Ammon's horn (tissue), 1 donor: ENCODE data around the gene TRAPPC14.

Experiments used
- DNase-seq: peaks from one replicate; pipeline ENCODE4 v3.0.0-alpha.2; 2016; ENCODE audit warnings: low spot score

TRAPPC14 gene

DNA sequence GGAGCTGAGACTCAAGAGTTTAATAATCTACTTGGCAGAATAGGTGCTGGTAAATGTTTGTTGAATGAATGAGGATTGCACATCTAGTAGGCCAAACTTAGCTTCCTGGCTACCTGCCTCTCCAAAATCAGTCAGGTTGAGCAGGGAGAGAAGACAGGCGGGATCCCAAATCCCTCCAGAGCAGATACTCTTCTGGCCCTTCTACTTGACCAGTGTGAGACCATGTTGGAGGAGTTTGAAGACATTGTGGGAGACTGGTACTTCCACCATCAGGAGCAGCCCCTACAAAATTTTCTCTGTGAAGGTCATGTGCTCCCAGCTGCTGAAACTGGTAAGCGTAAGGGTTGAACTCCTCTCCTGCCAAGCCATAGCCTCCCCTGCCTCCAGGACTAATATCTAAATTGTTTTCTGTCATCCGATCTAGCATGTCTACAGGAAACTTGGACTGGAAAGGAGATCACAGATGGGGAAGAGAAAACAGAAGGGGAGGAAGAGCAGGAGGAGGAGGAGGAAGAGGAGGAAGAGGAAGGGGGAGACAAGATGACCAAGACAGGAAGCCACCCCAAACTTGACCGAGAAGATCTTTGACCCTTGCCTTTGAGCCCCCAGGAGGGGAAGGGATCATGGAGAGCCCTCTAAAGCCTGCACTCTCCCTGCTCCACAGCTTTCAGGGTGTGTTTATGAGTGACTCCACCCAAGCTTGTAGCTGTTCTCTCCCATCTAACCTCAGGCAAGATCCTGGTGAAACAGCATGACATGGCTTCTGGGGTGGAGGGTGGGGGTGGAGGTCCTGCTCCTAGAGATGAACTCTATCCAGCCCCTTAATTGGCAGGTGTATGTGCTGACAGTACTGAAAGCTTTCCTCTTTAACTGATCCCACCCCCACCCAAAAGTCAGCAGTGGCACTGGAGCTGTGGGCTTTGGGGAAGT lies 34.0 kb downstream of the TRAPPC14 start:
- DNase-seq = no peak

DNA sequence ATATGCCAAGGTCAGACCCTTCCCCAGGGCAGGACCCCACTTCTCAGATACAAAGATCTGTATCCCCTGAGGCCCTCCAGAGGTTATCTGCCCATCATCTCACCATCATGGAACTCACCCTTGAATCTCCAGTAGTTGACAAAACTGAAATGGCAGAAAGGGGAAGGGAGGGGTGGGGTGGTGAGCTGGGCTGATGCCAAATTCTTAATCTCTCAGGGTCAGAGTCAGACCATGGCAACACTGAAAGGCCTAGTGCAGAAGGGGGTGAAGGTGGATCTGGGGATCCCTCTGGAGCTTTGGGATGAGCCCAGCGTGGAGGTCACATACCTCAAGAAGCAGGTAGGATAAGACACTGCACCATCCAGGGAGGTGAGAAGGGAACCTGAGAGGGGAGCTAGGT lies 36.0 kb downstream of the TRAPPC14 start:
- no peak for DNase-seq

DNA sequence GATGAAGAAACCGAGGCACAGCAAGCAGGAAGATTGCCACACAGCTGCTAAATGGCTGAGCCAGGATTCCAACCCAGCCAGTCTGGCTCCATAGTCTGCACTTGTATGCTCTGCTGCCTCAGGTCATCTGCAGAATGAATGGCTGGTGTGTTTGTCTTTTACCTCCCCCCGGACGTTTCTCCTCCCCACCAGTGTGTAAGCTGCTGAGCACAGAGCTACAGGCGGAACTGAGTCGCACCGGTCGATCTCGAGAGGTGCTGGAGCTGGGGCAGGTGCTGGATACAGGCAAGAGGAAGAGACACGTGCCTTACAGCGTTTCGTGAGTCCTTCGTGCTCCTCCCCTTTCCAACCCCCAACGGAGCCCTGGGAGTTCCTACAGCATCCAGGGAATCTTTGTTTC lies 36.5 kb downstream of the TRAPPC14 start:
- DNase-seq = no peak

GRCh38 chr7:100120733-100121036 lies 37.8 kb downstream of the TRAPPC14 start:
- no peak for DNase-seq

DNA sequence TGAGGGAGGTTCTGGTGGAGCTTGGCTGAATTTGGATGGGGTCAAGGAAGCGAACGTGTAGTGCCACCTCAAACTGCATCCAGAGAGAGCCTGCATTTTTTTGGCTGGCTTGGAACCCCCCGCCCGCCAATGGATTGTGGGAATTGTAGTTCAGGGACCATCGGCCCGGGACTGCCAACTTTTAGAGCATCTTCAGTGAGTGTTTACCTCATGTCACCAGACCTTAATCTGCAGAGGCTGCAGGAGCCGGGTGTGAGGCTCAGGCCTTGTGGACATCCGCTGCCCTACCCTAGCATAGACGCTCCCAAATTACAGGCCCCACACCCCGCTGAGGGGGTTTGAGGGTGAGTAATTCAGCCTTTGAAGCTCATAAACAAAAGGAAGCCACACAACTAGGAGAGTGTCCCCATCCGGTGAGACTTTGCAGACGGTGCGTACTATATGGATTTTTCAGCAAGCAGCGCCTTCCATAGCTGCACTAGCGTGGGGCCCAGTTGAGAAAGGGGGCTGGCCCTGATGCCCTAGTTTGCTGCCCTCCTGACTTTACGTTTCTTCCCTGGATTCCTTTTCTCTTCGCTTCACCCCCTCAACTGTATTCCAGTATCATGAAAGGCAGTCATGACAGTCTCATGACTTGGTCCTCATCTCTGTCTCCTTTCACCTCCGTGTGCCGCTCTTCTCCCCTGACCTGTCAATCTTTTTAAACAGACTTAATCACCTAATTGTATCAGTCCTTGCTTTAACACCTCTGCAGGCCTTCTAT lies 38.4 kb downstream of the TRAPPC14 start:
- peak; percentile 82 for DNase-seq

- DNase-seq = peak; percentile 98
These were observed 39.2 kb downstream of the TRAPPC14 start, which contains the start of the genes CNPY4 and TAF6 for GRCh38 chr7:100119072-100119969. TSS of gene CNPY4 (plus strand) at chr7:100119634. CDS start at chr7:100119745, 111 bp downstream. TSS of gene TAF6 (minus strand) at chr7:100119358. CDS start at chr7:100114209, 5,149 bp downstream.

DNA sequence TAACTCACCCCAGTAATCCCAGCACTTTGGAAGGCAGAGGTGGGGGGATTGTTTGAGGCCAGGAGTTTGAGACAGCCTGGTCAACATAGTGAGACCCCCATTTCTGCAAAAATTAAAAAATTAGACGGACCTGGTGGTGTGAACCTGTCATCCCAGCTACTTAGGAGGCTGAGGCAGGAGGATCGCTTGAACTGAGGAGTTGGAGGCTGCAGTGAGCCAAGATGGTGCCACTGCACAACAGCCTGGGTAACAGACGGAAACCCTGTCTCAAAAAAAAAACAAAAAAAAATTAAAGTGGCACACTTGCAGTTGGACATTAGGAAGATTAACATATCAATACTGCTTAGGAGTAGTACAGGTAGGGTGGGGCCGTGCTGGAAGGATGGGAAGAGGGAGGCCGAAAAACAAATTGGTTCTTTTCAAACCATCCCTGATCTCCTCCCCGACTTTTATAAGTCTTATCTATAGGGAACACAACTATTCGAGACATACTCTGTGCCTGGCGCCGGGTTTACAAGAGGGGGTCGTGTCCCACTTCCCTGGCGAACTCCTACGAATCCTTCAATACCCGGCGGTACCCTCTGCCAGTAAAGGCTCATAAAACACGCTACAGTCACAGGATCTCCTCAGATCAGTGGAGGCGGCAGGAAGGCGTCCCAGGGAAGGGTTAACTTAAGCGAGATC lies 40.0 kb downstream of the TRAPPC14 start:
- DNase-seq = no peak

GRCh38 chr7:100115026-100115425 lies 43.5 kb downstream of the TRAPPC14 start:
- no peak for DNase-seq

GRCh38 chr7:100111914-100112313 lies 46.6 kb downstream of the TRAPPC14 start:
- DNase-seq = no peak

DNA sequence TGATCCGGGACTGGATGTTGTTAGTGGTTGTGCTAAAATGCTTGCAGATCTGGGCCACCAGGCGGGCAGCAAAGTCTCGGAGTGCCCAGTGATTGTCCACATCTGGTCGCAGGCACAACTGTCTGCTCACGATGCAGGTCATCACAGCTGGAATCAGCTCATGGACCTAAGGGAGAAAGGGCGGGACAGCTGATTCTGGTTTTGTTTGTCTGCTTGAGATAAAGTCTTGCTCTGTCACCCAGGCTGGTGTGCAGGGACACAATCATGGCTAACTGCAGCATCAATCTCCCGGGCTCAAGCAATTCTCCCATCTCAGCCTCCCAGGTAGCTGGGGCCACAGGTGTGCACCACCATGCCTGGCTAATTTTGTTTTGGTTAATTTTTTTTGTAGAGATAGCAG lies 47.4 kb downstream of the TRAPPC14 start:
- DNase-seq = no peak

GRCh38 chr7:100109521-100110163 lies 48.9 kb downstream of the TRAPPC14 start:
- no peak for DNase-seq

- DNase-seq = no peak
These were observed 50.6 kb downstream of the TRAPPC14 start for GRCh38 chr7:100107890-100108289.

- no peak for DNase-seq
These were observed 51.3 kb downstream of the TRAPPC14 start for GRCh38 chr7:100107125-100107737.

DNA sequence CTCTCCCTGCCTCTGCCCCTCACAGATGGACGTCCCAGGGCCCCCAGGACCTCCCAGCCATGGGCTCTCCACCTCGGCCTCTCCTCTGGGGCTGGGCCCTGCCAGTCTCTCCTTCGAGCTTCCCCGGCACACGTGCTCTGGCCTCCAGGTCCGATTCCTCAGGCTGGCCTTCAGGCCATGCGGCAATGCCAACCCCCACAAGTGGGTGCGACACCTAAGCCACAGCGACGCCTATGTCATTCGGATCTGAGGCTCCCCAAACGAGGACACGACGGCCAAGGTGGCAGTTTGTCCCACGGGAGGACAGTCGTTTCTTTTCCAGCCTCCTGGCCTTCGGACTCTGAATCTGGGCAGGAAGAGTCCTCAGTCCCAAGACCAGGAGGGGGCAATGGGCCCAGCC lies 51.9 kb downstream of the TRAPPC14 start:
- no peak for DNase-seq

GRCh38 chr7:100105534-100105933 lies 53.0 kb downstream of the TRAPPC14 start:
- no peak for DNase-seq
